Thyroid gland (tissue), 4 donors: ENCODE results near the gene MAPK10.

Experiments used
- CTCF ChIP-seq, 6 experiments: fragments of 200-600 bp in 3 of 6; fragments of 450-650 bp in 3 of 6; sonication (generic) in 3 of 6; IDR thresholded peaks; one replicate each; pipeline ENCODE4 v1.5.1; 2016 to 2019; ENCODE audit warnings: antibody characterized with exemption in 6 of 6, mild to moderate bottlenecking in 2 of 6, inconsistent platforms in 1 of 6, moderate library complexity in 1 of 6
- POLR2A ChIP-seq, 2 donors: fragments of 450-650 bp; IDR thresholded peaks; one replicate each; pipeline ENCODE4 v1.6.1; 2017; ENCODE audit warnings: antibody characterized with exemption in 2 of 2, mild to moderate bottlenecking in 2 of 2, moderate library complexity in 1 of 2

GRCh38 chr4:86235549-86235948 is 124.3 kb downstream of the MAPK10 start:
- TF ChIP-seq CTCF (IDR thresholded peaks at IDR 0.05) (no peak), POLR2A (IDR thresholded peaks at IDR 0.05) (no peak)
